ENCODE data around the gene SDK1. TPM values are rescaled to one million over a fixed set of nuclear protein-coding genes. Genes with fewer than 3 reads are reported as not detected.

SDK1 gene
- total and polyA plus RNA-seq, 2 experiments from 2014 or later, result 2.1 to 10.0 TPM

GRCh38 chr7:3790803-3791202, 489.8 kb downstream of the SDK1 start:
- no peaks in the 10 kb centered on the region for H3K9me3 Mint-ChIP-seq
- H3F3A ChIP-seq (replicated peaks; ENCODE audit: low read depth), result no peaks in the 10 kb centered on the region
- no peaks in the 10 kb centered on the region for H4K20me1 ChIP-seq (replicated peaks; ENCODE audit: insufficient read depth)
- no peaks in the 10 kb centered on the region for H3K27me3 ChIP-seq (ENCODE audit: insufficient read depth)
- H3K36me3 Mint-ChIP-seq (ENCODE audit: low read depth), result no peaks in the 10 kb centered on the region
- ATAC-seq (no peak), DNase-seq (ENCODE audit: low spot score) (no peak)
- no peaks in the 10 kb centered on the region for H3K79me2 ChIP-seq (replicated peaks; ENCODE audit: insufficient read depth)
- H3K27me3 Mint-ChIP-seq (ENCODE audit: insufficient read depth, low read depth, poor library complexity), result no peaks in the 10 kb centered on the region
- H3K4me1 ChIP-seq (ENCODE audit: insufficient read depth), result no peaks in the 10 kb centered on the region
- H3K36me3 ChIP-seq (ENCODE audit: insufficient read depth), result no peaks in the 10 kb centered on the region
- no peak overlapping the region for H3K4me3 Mint-ChIP-seq
- no peak for TF ChIP-seq EZH2phosphoT487 (IDR thresholded peaks at IDR 0.05; ENCODE audit: unreplicated experiment)
- TF ChIP-seq STAT1 (IDR thresholded peaks at IDR 0.05; ENCODE audit: unreplicated experiment), result no peak
- TF ChIP-seq ZNF331 (CRISPR knock-in tag; IDR thresholded peaks at IDR 0.05; ENCODE audit: low read depth), result no peak
- no peak for TF ChIP-seq CREB1 (CRISPR knock-in tag; IDR thresholded peaks at IDR 0.05; ENCODE audit: low read depth)
- no peak for TF ChIP-seq POLR2AphosphoS5 (IDR thresholded peaks at IDR 0.05; ENCODE audit: low read depth)
- TF ChIP-seq ZNF114 (CRISPR knock-in tag; IDR thresholded peaks at IDR 0.05), result no peak
- no peak for TF ChIP-seq JUNB (IDR thresholded peaks at IDR 0.05; ENCODE audit: unreplicated experiment)
- TF ChIP-seq, protein P1, sequence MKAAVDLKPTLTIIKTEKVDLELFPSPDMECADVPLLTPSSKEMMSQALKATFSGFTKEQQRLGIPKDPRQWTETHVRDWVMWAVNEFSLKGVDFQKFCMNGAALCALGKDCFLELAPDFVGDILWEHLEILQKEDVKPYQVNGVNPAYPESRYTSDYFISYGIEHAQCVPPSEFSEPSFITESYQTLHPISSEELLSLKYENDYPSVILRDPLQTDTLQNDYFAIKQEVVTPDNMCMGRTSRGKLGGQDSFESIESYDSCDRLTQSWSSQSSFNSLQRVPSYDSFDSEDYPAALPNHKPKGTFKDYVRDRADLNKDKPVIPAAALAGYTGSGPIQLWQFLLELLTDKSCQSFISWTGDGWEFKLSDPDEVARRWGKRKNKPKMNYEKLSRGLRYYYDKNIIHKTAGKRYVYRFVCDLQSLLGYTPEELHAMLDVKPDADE (IDR thresholded peaks at IDR 0.05), result no peak
- no peak for TF ChIP-seq EZH2 (IDR thresholded peaks at IDR 0.05; ENCODE audit: low read depth, unreplicated experiment)
- no peak for TF ChIP-seq ZNF462 (CRISPR knock-in tag; IDR thresholded peaks at IDR 0.05)
- TF ChIP-seq, protein P2, sequence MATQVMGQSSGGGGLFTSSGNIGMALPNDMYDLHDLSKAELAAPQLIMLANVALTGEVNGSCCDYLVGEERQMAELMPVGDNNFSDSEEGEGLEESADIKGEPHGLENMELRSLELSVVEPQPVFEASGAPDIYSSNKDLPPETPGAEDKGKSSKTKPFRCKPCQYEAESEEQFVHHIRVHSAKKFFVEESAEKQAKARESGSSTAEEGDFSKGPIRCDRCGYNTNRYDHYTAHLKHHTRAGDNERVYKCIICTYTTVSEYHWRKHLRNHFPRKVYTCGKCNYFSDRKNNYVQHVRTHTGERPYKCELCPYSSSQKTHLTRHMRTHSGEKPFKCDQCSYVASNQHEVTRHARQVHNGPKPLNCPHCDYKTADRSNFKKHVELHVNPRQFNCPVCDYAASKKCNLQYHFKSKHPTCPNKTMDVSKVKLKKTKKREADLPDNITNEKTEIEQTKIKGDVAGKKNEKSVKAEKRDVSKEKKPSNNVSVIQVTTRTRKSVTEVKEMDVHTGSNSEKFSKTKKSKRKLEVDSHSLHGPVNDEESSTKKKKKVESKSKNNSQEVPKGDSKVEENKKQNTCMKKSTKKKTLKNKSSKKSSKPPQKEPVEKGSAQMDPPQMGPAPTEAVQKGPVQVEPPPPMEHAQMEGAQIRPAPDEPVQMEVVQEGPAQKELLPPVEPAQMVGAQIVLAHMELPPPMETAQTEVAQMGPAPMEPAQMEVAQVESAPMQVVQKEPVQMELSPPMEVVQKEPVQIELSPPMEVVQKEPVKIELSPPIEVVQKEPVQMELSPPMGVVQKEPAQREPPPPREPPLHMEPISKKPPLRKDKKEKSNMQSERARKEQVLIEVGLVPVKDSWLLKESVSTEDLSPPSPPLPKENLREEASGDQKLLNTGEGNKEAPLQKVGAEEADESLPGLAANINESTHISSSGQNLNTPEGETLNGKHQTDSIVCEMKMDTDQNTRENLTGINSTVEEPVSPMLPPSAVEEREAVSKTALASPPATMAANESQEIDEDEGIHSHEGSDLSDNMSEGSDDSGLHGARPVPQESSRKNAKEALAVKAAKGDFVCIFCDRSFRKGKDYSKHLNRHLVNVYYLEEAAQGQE (IDR thresholded peaks at IDR 0.05; ENCODE audit: unreplicated experiment), result no peak
- TF ChIP-seq, protein P3, sequence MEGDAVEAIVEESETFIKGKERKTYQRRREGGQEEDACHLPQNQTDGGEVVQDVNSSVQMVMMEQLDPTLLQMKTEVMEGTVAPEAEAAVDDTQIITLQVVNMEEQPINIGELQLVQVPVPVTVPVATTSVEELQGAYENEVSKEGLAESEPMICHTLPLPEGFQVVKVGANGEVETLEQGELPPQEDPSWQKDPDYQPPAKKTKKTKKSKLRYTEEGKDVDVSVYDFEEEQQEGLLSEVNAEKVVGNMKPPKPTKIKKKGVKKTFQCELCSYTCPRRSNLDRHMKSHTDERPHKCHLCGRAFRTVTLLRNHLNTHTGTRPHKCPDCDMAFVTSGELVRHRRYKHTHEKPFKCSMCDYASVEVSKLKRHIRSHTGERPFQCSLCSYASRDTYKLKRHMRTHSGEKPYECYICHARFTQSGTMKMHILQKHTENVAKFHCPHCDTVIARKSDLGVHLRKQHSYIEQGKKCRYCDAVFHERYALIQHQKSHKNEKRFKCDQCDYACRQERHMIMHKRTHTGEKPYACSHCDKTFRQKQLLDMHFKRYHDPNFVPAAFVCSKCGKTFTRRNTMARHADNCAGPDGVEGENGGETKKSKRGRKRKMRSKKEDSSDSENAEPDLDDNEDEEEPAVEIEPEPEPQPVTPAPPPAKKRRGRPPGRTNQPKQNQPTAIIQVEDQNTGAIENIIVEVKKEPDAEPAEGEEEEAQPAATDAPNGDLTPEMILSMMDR (conservative IDR thresholded peaks at IDR 0.05; ENCODE audit: low read depth in 2 of 2), result no peak
- no peak overlapping the region for H2AFZ ChIP-seq
- no peak overlapping the region for H3K4me2 ChIP-seq
- H3K9me2 ChIP-seq (ENCODE audit: insufficient read depth), result no peaks in the 10 kb centered on the region; the same call in 1 of the 2 replicates
- H3K27ac ChIP-seq (ENCODE audit: low read depth), result no peak overlapping the region
- no peak overlapping the region for H3K4me3 ChIP-seq
- no peak overlapping the region for H3K27ac Mint-ChIP-seq
- peaks cover 5% of the 10 kb centered on the region for H3K4me1 Mint-ChIP-seq

Data from GM23338 (cell line).